GM18909 (cell line): ENCODE data around the gene AIPL1.
"Not testable (repeated sequence)": the region's sequence is repeated elsewhere in the genome, so short reads cannot be mapped to it uniquely, and the experiment has no call there.

Source experiments
- ATAC-seq: cut with Tn5 transposase; IDR thresholded peaks from one replicate; pipeline ENCODE4 v1.9.1; 2021; ENCODE audit warnings: mild to moderate bottlenecking; ENCODE audit not compliant: unreplicated experiment, poor library complexity

The AIPL1 gene, protein sequence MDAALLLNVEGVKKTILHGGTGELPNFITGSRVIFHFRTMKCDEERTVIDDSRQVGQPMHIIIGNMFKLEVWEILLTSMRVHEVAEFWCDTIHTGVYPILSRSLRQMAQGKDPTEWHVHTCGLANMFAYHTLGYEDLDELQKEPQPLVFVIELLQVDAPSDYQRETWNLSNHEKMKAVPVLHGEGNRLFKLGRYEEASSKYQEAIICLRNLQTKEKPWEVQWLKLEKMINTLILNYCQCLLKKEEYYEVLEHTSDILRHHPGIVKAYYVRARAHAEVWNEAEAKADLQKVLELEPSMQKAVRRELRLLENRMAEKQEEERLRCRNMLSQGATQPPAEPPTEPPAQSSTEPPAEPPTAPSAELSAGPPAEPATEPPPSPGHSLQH

DNA sequence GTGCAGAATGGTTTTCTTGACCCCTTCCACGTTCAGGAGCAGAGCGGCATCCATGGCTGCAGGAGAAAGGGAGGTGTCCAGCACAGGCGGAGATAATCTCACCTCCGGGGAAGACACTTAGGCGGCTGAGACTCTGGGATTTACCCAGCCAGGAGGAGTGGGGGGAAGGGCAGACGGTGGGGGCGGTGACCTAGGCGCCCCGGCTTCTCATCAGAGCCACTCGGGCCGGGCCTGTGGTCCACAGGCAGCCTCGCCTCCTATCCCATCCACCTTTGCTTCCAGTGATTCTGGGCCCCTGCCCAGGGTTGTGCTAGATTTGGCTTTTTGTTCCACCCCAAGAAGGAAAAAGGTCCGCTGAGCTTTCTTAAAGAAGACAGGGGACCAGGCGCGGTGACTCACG, at the start of gene AIPL1:
AIPL1 (minus strand) TSS at position 71 of the 400 bp plus-strand sequence; CDS start at position 54, 17 bp downstream.
- no peak for ATAC-seq

DNA sequence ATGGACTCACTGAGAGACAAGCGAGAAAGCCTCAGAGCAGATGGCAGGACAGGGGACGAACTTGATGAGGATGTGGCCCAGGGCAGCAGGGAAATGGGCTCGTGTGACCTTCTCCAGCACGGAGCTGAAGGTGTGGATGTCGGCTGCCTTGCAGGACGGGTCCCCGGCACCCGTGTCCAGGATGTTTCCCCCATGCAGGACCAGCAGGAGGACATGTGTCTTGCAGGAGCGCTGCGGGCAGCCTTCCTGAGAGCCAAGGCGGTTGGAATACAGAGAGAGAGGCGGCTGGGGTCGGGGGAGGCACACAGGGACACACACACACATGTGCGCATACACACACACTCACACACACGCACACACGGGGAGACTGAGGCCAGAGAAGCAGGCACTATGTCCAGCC, 48.6 kb upstream of the AIPL1 start:
- no peak for ATAC-seq

DNA sequence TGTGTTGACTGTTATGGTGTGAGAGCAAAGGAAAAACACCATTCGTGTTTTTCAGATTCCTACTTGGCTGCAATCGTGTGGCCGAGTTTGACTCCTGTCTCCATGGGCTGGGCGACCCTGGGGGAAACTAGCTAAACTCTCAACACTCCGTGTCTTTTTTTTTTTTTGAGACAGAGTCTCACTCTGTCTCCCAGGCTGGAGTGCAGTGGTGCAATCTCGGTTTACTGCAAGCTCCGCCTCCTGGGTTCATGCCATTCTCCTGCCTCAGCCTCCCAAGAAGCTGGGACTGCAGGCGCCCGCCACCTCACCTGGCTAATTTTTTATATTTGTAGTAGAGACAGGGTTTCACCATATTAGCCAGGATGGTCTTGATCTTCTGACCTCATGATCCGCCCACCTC, 47.9 kb upstream of the AIPL1 start:
- not testable (repeated sequence) for ATAC-seq

DNA sequence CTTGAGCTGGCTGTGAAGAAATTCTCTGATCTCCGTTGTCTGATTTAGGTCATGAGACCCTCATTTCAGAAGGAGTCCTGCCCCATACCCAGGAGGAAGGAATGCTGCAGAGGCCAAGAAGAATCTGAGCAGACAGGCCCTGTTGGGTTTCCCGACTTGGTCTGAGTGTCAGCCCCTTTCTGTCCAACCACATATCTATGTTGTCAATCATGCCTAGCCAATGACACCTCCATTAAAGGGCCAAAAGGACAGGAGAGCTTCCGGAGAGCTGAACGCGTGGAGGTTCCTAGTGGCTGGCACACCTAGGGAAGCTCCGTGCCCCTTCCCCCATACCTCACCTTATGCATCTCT, 47.2 kb upstream of the AIPL1 start:
- no peak for ATAC-seq

DNA sequence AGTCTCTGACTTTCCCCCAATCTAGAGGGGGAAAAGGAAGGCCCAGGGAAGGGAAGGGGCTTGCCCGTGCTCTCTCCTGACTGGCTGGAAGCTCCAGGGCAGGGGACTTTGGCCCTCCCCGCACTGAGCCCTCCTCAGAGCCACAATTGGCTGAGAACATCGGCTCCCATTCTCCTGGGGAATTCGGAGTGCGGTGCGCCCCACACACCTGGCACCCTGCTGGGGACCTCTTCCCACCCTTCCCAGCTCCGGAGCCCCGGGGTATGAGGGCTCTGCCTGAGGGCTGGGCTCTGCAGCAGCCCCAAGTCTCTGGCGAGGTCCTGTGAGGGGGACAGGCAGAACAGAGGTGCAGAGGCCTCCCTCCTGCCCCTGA, 45.4 kb upstream of the AIPL1 start:
- ATAC-seq, result no peak

DNA sequence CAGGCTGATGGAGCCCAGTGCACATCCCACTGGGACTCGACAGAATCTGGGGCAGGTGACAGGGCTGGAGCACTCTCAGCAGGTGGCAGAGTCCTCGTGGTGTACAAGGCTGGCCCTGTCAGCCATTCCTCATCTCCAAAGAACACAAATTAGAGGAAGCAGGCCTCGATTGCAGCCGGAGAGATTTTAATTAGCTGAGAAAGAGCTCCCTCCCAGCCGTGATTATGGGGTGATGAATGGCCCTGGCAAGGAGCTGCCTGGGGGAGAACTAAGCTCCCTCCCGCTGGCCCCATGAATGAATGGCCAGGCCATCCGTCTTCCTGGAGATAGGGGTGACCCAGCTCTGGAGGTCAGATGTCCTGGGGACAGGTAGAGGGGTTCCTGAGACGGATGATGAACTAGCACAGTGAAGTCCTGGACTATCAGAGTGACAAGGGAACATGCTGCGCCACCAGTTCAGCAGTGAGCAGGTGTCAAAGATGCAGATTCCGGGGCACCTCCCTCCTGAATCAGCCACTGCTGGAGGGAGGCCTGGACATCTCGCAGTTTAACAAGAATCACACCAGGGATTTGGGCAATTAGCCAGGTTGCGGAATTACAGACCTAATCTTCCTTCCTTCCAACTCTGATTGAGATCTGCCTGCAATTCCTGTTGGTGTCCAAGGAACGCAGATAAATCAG, 44.8 kb upstream of the AIPL1 start:
- no peak for ATAC-seq

DNA sequence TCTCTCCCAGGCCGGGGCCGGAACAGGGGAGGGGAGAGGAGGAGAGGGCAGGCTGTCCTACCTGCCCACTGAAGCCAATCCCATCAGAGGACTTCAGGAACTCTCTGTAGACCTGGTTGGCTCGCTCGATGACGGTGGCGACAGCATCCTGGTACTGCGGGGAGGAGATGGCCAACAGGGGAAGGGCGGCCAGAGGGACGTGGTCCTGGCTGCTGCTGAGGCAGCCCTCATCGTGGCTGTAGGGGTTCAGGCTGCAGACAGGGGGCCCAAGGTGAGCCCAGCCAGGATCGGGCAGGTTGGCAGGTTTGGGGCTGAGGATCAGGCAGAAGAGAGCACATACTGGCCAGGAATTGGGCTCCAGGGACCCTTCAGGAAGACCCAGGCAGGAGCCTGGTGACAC, 43.6 kb upstream of the AIPL1 start:
- no peak for ATAC-seq

DNA sequence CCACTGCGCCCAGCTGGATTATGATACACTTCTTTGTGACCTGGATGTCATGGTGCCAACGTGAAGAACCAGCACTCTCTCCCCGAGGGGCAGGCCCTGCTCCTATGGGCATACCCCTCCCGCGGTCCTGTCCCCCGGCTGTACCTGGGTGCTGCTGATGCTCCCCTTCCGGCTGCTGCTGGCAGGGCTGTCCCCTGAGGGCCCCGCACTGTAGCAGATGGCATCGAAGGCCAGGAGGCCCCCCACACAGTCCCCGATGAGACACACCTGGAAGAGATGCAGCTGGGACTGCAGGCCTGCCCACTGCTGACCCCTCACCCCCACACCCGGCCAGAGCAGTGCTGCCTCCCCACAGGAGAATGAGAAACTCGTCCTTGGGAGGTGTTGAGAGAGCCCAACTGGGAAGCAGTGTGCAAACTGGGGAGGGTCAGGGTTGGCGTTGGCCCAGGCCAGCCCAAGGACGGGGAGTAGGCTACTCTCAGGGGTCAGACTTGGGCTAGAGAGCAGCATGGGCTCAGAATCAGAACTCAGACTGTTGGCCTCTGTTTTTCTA, 43.0 kb upstream of the AIPL1 start:
- no peak for ATAC-seq

DNA sequence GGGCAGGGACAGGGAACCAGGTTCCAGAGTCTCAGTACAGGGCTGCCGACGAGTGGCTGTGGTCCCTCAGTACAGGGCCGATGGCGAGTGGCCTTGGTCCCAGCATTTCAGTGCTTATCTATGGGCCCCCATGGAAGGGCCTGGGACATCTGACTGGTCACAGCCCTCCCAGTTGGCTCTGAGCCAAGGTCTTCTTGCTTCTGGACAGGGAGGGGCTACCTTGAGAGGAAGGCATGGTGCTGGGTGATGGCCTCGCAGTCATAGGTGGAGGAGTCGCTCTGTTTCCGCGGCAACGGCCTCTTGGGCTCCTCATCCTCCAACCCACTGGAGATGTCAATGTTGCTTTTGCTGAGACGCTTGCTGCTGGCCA, 41.9 kb upstream of the AIPL1 start:
- ATAC-seq, result no peak

DNA sequence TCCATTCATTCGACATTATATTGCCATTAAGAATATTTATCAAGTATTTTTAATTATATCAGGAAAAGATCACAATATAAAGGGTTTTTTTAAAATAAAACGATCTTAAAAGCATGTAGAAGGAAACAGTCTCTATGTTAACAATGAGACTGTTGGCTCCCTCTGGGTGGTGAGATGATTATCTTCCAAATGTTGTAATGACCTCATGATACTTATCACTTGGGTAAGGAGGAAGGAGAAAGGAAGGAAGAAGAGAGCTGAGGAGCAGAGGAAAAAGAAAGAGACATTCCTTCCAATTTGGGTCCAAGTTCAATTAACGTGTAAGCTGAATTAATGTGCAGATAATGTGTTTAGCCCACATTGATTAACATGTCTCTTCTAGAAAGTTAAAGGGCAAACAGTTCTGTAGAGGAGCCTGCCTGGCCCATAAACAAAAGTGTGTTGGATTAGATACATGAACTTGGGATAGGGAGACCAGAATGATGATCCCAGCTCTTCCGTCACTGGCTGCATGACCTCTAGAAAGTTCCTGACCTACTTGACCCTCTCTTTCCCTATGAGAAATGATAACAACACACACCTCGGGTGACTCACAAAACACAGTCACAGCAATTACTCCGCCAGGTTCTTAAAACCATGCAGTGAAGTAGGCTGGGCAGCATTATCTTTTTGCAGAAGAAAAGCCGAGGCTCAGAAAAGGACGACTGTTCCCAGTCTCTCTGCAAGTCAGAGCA, 41.3 kb upstream of the AIPL1 start:
- no peak for ATAC-seq

DNA sequence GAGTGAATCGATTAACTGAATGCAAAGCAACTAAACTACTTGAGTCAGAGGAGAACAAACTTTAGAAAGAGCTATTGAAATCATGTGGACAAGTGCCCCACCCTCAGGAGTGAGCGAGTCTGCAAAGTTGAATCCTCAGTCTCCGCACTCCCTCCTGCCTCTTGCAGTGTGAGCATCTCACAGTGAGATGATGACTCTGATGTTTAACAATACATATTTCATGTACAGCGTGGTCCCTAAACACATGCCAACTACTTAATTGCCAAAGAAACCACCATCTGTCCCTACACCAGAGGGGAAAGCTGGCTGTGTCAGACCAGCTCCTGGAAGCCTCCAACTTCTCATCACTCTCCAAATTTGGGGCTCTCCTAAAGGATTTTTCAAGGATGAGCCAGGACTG, 40.5 kb upstream of the AIPL1 start:
- no peak for ATAC-seq

DNA sequence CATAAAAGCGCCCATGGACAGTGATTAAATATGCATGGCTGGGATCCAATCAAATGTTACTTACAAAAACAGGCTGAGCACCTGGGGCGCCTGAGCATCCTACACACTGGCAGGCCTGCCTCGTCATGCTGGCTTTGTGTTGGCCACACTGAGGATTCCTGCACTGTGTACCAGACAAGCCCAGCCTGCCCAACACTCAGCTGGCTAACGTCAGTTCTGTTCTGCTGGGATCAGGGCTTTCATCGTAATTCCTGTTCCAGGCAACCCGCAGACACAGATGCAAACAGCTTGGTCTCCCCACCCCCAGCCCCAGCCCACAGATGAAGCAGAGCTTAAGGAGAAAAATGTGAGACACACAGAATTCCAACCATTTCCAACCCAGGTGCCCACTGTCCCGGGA, 40.0 kb upstream of the AIPL1 start:
- ATAC-seq, result no peak

DNA sequence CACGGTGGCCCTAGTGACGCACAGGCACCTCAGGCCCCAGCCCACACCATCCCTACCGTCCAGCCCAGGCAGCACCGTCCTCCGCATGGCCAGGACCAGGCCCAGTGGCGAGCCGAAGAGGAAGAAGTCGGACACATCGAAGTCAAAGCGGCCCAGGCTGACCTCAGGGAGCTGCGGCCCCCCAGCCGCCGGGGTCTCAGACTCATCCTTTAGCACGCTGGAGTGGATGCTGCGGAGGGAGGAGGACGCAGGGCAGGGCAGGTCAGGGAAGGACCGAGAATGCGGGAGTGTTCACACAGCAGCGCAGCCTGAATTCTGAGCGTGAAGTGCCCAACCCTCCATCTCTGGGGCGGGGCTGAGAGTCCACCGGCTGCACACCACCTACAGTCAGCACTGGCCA, 39.5 kb upstream of the AIPL1 start:
- ATAC-seq, result no peak

DNA sequence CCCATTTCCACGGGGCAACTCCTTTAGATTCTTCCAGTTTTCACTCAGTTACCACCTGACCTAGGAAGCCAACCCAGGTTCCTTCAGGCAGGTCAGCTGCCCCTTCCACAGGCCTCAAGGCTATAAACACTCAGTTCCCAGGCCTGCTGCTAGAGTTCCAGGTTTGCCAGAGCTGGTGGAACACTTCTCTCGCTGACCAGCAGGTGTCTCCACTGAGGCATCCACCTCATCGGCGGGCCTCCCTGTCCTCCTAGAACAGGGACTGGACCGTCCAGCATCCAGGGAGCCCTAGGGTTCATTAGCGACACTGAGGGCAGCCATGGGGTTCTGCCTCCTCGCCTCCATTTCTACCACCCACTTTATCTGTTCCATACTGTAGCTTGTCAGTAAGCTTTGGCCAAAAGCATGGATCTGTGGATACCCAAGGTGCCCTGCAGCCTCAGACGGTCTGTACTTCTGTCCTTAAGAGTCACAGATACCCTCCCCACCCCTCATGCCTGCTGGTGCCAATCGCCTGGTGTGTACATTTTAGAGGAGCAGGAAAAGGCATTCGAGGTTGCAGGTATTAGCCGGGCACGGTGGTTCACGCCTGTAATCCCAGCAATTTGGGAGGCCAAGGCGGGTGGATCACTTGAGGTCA, 38.3 kb upstream of the AIPL1 start:
- ATAC-seq, result no peak

DNA sequence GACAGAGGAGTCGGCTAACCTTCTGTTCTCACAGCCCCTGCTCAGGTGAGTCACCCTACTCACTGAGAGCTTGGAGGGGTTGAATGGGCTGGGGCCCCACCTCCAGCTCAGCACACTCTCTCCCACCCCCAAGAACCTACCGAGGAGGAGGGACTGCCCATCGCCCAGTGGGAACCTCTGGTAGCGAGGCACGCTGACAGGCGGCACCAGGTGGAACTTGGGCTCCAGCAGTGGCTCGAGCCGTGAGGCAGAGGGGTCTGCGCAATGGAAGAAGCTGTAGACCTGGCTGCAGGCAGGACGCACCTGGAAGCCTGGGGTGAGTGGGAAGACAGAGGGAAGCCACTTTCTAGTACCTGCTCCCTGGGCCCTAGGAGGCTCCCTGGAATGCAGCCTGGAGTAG, 37.6 kb upstream of the AIPL1 start:
- ATAC-seq, result no peak

DNA sequence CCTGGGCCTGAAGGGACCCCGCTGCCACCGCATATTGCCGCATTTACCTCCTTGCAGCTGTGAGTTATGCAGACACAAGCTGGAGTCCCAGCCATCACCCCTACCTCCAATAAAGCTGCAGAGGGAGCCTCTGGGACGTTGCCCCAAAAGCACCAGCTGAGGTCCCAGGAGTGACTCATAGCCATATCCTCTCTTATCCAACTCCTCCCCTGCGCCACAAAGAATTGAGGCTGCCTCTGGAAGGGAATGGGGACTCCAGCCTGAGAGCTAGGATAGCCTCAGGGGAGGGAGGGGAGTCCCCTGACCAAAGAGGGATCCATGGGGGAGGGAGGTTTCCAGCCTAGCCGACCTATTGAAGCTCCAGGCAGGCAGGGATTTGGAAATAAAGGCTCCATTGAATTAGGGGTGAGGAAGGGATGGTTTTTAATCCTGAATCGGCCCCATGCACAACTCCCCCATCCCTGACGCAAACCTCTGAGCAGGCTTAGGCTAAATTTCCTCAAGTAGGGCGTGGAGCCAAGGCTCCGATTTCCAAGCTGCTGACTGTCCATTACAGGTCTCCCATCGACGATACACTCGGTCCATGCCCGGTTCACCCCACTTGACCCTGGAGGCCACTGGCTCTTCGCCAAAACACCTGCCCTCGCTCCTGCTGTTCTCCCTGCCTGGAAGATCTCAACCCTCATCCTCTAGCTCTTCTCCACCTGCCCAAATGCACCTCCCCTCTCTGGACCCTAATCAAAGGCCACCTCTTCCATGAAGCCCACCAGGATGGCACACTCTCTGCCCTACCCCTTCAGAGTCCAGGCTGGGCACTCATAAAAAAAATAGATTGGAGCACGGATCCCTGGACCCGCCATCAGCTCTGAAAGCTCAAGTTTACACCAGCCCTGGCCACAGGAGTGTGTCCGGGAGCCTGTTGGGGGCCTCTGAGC, 36.9 kb upstream of the AIPL1 start:
- no peak for ATAC-seq

DNA sequence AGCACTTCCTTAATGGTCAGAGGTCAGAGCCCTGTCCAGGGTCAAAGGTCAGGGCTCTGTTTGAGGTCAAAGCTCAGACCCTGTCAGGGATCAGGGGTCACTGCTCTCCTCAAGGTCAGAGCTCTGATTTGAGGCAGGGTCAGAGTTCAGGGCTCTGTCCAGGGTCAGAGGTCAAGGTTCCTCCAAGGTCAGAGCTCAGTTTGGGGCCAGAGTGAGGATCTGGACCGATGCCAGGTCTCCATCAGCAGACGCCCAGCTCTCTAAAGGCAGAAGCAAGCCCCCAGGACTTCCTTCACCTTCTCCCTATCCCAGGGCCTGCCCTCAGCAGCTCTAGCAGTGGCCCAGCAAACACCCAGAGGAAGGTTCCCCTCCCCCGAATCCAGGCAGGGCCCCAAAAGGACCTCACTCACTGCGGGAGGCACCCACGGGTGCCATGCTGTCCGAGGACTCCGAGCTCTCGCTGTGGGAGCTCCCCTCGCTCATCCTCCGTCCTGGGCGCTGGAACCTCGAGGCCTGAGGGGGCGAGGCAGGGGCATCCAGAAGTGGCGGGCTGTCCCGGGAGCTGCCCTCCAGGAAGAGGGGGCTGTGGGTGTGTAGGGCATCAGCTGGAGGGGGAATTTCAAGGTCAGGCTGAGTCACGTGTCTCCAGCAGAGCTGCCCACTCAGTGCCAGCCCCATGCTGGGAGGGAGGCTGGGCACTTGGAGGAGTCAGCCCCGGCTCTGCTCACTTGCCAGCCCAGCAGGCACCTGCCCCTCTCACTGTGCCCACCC, 36.0 kb upstream of the AIPL1 start:
- ATAC-seq, result no peak

DNA sequence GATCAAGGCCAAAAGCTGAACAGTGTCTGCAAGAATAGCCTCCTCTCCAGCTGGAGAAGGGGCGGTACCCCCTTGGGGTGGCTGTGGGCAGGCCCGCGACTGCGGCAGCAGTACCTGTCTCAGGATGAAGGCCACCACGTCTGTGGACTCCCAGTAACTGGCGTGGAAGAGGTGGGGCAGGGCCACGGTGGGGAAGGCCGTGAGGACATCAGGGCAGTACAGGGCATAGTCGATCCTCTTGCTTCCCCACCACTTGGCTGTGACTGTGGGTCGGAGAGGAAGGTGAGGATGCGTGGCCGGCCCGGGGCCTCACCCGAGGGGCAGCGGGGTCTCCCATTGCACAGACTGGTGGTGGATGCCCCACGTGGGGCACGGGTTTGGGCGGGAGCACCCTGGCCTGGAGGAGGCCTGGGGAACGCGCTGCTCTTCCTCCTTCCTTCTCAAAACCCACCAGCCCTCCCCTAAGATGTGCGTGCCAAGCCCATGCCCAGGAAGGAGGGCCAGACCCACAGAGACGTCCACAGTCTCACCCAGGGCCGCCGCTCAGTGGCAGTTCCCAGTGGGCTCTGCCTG, 35.3 kb upstream of the AIPL1 start:
- no peak for ATAC-seq
